ENCODE data around the gene KIF26A. TPM values are rescaled to one million over a fixed set of nuclear protein-coding genes. Genes with fewer than 3 reads are reported as not detected.

KIF26A gene
- polyA plus RNA-seq, 12 donors = 4.8 to 25.2 (median 5.9) TPM; not detected in 1

DNA sequence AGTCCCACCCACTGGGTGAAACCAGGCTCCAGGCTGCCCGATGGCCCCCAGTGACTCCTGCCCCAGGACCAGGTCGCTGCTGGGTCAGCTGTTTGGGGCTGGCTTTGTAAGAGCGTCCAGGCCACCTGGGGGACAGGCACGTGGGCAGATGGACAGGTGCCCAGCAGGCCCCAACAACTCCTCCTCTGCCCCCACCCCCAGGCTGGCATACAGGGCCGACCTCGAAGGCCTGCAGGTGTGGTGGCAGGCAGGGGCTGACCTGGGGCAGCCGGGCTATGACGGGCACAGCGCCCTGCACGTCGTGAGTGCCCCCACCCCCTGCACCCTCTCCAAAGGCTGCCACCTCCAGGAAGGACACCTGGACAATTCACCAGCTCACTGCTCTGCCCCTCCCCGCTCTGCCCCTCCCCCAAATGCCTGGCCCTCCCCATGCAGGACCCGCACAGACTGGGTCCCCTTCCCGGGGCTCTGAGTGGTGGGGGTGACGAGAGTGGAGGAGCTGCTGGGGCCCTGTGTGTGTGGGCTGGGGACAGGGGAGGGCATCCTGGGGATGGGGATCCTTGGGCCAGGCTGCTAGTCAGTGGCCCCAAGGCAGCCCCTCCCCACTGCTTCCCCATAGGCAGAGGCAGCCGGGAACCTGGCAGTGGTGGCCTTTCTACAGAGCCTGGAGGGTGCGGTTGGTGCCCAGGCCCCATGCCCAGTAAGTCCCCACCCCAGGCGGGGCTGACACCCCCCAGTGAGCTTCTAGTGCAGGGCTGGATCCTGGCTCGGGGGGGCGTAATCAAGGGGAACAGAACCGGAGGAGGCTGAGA is 26.9 kb upstream of the KIF26A start:
- DNase-seq = no peak

DNA sequence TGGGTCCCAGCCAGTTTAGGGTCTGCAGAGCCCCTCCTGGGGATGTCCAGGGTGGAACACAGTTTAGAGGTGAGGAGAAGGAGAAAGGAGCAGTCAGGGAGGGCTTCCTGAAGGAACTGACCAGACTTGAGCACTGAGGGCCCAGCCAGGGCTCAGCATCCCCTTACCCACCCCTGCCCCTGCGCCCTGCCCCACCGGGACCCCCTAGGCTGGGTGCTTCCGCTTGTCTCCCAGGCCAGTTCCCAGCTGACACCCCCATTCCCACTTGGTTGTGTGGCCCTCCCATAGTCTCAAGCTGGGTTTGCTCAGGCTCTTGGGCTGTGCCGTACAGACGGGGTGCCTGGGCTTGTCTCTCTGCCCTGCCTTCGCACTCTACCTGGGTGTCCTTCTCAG is 26.3 kb upstream of the KIF26A start:
- DNase-seq = no peak

DNA sequence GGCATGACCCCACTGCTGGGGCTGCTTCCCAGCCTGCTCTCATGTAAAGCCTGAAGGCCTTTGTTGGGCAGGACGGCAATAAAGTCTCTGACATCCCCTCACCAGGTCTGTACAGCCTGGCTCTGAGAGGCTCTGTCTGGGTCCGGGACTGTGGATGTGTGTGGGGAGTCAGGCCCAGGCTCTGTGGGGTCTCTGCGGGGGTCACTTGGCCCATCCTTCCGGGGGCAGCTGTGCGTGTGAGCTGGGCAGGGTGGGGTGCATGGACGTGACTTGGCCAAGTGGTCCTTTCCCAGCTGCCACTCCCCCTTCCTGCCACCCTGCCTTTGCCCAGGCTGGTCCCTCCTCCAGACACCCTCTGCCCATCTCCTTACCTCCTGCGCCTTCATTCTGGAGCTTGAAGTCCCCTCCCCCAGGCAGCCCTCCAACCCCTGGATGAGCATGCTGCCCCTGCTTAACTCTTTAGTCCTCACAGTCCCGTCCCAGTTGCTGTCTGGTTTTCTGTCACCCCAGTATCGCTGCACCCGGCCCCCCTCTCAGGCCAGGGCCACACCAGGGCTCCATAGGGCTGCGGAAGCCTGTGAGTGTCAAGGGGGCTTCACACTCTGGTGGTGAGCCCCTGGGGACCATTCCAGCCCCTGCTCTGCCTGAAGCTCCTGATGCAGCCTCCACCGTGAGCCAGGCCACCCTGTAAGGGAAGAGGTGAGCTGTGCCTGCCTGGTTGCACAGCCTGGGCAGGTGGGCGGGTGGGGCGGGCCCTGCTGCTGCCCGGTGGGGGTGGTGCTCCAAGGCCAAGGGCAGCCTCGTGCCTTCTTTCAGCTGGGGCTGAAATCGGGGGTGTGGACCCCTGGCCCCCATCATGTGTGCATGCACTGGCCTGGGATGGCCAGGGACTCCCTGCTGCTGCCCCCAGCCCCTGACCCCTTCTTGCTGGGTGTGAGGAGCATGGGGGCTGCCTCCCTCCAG is 25.5 kb upstream of the KIF26A start:
- no peak for DNase-seq

- DNase-seq = no peak
Measured at GRCh38 chr14:104113631-104114420, 24.6 kb upstream of the KIF26A start.

- no peak for DNase-seq
Measured at GRCh38 chr14:104114421-104115130, 23.8 kb upstream of the KIF26A start.

GRCh38 chr14:104115131-104115600 is 23.2 kb upstream of the KIF26A start:
- DNase-seq = no peak

DNA sequence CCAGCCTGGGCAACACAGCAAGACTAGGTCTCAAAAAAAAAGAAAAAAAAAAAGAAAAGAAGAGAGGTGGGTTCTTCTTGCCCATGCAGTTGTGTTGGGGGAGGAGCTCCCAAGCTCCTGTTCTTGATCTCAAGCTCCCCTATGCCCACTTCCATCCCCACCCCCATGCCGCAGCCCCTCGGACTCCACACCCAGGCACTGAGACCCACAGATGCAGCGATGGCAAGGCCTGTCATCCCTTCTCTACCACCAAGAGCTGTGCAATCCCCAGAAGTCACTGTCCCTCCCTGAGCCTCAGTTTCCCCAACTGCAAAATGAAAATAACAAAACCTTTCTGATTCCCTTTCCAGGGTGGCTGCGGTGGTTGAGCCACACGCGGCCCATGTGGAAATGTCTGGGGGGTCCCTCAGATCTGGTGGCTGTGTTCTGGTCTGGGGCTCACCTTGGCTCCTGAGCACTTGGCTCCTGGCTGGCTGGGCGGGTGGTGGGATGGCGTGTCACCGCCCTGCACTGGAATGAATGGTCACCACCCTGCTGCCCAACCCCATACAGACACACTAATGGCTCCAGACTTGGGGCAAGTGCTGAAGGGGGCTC is 22.6 kb upstream of the KIF26A start:
- no peak for DNase-seq

DNA sequence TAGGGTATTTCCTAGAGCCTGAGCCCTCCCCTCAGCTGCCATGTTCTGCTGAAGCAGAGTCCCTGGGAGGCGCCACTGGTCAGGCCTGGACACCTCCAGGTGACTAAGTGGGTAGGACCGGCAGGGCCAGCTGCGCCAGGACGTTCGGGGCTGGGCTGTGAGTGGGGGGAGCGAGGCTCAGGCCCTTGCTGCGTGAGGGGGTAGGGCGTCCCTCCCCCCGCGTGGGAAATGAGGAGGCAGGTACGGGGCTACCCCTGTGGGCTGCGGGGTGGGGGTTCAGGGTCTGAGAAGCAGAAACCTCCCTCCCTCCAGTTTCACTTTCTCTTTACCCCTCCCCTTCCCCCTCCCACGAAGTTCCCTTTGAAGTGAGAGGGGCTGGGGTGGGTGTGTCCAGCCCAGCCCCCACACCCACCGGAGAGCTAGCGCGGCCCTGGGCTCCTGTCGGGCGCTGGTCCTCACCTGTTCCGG is 22.1 kb upstream of the KIF26A start:
- DNase-seq = no peak

DNA sequence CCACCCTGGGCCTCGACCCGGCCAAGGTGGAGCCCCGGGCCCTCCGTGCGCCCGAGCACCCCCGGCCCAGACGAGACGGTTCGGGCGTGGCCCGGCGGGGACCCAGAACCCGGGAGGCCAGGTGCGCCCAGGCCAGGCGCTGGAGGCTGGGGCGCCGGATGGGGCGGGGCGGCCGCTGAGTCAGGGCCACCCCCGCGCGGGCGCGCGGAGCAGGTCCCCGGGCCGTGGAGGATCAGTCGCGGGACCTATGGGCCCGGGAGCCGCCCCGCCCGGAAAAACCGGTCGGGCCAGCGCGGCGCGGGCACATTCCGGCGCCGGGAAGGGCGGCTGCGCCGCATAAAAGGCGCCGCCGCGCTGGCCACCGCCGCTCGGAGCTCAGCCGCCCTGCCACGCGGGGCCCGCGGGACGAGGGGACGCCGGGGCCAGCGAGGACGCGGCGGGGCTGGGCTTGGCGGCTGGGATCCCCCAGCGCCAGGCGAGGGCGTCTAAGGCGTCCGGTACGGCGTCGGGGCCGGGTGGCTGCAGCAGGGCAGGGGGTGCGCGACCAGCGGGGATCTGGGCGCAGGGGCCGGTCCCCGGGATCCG is 21.5 kb upstream of the KIF26A start:
- DNase-seq = no peak

DNA sequence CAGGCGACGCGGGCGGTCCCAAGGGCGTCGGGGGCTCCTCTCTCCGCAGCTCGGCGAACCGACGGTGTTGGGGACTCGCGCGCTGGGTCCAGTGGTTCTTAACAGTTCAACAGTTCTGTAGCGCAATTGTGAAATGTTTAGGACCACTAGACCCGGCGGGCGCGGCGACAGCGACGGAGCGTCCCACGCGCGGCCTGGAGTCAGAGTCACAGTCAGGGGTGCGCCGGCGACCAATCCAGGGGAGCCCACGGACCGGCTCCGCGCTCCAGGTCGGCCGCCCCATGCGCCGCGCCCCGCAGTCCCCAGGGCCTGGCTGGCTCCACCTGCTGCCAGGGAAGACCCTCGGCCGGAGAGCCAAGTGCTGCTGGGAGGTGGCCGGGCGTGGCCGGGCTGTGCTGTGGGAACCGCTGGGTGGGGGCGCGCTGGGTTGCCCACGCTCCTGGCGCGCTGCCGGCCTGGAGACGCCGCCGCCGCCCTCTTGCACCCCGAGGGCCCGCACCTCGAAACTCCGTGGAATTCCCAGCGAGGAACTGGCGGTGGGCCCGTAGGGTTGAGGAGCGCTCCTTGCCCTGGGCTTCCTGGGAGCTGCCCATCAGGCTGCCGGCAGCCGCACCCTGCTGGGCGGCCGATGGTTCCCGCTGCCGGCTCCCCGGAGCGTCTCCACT is 20.9 kb upstream of the KIF26A start:
- DNase-seq = no peak

- no peak for DNase-seq
Measured at GRCh38 chr14:104118006-104118844, 20.2 kb upstream of the KIF26A start.

GRCh38 chr14:104119119-104119487 is 19.3 kb upstream of the KIF26A start:
- no peak for DNase-seq

DNA sequence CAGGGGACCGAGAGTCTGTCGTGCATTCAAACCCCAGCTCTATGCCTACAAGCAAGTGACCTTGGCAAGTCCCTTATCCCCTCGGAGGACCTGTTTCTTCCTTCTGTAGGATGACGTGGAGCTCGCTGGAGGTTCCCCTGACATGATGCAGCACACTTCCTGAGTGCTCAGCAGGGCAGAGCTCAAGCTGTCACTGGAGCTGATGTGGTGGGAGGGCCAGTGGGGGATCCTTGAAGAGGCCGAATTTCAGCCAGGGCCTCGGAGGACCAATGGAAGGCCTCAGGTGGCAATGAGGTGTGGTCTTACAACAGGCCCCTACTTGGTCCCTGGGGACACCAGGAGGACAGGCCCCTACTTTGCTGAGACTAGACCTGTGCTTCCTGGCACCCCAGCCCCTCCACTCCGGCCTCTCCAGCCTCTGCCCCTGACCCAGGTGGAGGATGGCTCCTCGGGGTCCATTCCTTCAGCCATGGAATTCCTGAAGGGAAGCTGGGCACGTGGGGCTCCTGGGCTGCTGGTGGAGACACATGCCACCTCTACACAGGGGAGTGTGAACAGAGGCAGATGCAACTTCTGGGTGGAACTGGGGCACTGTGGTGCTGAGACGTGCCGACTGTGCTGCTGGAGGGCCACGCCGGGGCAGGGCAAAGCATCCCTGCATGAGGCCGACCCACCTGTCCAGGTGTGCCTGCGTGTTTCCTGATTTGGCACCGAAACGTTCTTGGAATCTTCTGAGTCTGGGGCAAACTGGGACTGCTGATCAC is 18.7 kb upstream of the KIF26A start:
- DNase-seq = no peak

DNA sequence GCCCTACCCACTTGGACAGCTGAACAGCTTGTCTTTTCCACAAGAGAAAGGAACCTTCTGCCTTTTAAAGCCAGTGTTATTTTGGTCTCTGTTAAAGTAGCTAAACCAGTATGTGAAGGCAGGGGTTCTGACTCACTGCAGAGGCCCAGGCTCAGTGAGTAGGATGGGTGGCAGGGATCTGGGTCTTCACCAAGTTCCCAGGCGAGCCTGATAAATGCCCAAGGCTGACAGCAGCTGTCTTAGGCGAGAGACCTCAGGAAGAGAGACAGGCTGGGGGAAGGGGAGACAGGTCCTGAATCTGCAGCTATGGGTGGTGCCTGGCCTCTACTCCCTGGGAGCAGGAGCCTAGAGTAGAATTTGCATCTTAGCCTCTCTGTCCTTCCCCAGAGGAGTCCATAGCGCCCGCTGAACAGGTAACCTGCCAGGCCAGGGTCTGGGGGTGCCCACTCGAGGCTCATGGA is 18.1 kb upstream of the KIF26A start:
- no peak for DNase-seq

DNA sequence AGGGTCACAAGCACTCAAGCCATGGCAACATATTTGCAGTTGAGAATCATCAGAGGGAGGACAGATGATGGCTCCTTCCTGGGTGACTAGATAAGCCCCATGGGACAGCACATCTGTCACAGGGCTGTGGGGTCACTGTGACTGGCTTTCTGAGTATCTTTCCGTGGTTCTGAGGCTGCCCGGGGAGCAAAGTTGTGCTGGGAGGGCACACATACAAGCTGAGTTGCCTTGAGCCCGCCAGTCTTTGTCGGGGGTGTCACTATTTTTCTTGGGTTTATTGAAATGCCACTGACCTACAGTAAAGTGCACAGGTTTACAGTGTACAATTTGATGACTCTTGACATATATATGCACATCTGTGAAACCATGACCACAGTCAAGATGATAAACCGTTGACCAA is 17.2 kb upstream of the KIF26A start:
- no peak for DNase-seq

DNA sequence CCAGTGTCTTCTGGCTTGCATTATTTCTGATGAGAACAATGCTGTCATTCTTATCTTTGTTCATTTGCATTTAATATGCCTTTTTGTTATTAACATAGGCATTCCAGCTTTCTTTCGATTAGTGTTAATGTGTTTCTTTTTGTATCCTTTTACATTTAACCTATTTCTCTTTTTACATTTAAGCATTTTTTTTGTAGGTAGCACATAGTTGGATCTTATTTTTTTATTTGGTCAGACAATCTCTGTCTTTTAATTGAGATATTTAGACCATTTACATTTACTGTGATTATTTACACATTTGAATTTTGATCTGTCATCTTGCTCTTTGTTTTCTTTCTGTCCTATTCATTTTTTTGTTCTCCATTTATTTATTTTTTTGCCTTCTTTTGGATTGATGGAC is 14.5 kb upstream of the KIF26A start:
- no peak for DNase-seq

DNA sequence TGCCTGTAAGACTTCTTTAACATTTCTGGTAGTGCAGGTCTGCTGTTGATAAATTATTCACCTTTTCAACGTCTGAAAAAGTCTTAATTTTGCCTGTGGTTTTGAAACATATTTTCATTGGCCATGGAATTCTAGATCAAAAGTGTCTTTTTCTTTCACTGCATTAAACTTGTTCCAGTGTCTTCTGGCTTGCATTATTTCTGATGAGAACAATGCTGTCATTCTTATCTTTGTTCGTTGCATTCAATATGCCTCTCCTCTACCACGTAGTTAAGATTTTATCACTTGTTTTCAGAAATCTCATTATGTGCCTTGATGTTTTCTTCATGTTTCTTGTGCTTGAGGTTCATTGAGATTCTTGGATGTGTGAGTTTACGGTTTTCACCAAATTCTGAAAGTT is 13.4 kb upstream of the KIF26A start:
- no peak for DNase-seq

DNA sequence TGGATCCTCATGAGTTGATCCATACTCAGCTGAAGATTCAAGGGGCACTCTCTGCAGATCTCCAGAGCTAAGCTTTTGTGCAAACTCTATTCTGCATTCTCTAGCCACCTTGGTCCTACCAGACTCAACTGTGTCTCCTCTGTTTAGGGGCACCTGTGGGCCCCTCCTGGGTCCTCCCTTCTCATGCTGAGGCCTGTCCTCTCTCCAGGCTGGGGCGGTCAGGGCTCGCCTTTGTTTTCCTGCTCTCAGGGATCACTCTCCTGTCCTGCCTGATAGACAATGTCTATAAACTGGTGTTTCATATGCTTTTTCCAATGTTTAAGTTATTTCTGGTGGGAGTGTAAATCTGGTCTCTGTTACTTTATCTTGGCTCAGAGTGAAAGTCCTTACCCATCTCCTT is 11.6 kb upstream of the KIF26A start:
- no peak for DNase-seq
